Activated CD4-positive, alpha-beta T cell treated with anti-CD3 and anti-CD28 coated beads, Interleukin-2, amount 50 U/mL, for 48 hours (primary cell): ENCODE data around the gene FRMD7.
"Not testable (repeated sequence)": the region's sequence is repeated elsewhere in the genome, so short reads cannot be mapped to it uniquely, and the experiment has no call there.

Experiments
- DNase-seq, 2 experiments: peaks; one replicate each; pipeline ENCODE4 v3.0.0-alpha.2; 2020

The FRMD7 gene, protein sequence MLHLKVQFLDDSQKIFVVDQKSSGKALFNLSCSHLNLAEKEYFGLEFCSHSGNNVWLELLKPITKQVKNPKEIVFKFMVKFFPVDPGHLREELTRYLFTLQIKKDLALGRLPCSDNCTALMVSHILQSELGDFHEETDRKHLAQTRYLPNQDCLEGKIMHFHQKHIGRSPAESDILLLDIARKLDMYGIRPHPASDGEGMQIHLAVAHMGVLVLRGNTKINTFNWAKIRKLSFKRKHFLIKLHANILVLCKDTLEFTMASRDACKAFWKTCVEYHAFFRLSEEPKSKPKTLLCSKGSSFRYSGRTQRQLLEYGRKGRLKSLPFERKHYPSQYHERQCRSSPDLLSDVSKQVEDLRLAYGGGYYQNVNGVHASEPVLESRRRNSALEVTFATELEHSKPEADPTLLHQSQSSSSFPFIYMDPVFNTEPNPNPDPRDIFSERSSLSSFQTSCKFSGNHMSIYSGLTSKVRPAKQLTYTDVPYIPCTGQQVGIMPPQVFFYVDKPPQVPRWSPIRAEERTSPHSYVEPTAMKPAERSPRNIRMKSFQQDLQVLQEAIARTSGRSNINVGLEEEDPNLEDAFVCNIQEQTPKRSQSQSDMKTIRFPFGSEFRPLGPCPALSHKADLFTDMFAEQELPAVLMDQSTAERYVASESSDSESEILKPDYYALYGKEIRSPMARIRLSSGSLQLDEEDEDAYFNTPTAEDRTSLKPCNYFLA

DNA sequence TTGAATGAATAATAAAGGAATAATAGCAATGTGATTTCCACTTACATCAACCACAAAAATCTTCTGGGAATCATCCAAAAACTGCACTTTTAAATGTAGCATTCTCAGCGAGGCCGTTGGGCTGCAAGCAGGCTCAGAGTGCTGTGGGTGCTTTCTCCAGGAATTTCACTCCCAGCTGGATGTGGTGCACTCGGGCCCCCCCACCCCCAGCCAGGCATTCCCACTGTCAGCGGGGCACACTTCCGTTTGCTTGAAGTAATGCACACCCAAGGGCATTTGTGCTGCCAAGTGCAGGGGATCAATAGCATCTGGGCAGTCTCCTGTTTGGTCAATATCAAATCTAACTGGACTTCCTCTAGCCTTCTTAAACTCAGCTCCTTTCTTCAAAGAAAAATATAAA is at the start of gene FRMD7:
FRMD7 (minus strand) TSS at position 278 of the 400 bp plus-strand sequence; CDS start at position 102, 176 bp downstream.
- no peak for DNase-seq

- DNase-seq, result no peak
Measured at GRCh38 chrX:132173647-132174046, 45.8 kb upstream of the FRMD7 start.

GRCh38 chrX:132171881-132172280 is 44.1 kb upstream of the FRMD7 start:
- DNase-seq, result no peak

DNA sequence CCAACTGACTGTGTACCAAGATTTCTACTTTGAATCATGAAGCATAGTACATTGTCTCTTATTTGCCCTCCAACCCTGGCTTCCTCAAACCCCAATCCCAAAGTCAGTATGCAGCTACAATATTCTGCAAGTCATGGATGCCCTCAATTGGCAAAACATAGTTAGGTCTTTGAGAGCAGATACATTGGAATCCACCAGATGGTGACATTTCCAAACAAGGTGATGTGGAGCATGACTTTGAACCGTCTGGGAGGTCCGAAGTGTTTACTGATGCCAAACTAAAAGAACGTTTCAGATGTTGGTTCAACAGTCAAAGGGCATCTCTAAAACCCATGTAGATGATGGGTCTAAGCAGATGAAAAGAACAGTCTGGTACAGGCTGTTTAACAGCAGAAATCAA is 43.7 kb upstream of the FRMD7 start:
- no peak for DNase-seq

DNA sequence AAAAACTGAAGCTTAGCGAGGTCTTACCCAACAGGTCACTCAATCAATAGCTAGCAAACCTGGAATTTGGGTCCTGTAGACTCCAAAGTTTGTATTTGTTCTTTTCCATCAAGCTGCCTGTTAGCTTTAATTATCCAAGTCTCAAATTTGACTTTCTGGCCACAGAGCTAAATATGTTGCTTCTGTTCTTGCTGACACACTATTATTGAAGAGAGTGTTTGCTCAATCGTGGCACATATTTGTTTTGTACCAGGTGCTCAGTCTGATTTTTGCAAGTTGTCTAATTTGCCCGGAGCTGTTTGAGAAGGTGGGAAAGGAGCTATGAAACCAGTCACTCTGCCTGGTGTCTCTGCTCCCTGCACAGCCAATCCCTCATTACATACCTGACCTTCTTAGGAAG is 41.7 kb upstream of the FRMD7 start:
- DNase-seq, result no peak

- DNase-seq, result no peak
Measured at GRCh38 chrX:132165651-132166050, 37.8 kb upstream of the FRMD7 start.

DNA sequence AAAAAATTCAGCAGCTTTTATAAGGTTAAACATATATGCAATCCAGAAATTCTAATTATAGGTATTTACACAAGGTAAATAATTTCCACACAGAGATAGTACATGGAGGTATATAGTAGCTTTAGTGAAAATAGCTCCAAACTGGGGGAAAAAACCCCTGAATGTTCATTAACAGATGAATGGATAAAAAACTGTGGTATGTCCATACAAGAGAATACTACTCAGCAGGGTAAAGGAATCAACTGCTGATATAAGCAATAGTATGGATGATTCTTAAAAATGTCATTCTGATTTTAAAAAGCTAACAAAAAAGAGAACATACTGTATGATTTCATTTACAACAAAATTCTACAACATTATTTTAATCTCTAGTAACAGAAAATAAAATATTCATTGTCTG is 37.2 kb upstream of the FRMD7 start:
- no peak for DNase-seq

DNA sequence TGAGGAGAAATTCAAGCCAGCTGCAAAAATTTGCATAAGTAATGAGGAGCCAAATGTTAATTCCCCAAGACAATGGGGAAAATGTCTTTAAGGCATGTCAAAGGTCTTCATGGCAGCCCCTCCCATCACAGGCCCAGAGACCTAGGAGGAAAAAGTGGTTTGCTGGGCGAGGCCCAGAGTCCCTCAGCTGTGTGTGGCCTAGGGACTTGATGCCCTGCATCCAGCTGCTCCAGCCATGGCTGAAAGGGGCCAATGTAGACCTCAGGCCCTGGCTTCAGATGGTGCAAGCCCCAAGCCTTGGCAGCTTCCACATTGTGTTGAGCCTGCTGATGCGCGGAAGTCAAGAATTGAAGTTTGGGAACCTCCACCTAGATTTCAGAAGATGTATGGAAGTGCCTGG is 35.3 kb upstream of the FRMD7 start:
- not testable (repeated sequence) for DNase-seq

DNA sequence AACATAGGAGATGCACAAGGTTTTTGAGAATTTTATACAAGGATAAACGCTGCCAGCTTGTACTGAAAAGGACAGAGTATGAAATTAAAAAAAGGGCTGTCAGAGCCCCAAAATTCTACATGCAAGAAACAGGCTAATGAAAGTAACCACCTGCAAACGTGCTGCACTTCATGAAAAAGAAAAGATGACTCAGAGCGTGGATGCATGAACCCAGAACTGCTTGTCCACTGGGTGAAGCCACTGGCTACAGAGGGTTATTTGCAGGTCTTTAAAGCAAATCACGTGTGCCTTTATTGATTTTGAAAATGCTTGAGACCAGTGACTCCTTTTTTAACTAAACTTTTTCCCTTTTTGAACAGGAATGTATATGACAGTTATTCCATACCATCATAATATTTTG is 25.3 kb upstream of the FRMD7 start:
- DNase-seq, result no peak

- DNase-seq, result no peak
Measured at GRCh38 chrX:132146456-132146855, 18.6 kb upstream of the FRMD7 start.

GRCh38 chrX:132144061-132144460 is 16.2 kb upstream of the FRMD7 start:
- no peak for DNase-seq

- DNase-seq, result no peak
Measured at GRCh38 chrX:132125906-132126305, 1.9 kb downstream of the FRMD7 start.

- DNase-seq, result no peak
Measured at GRCh38 chrX:132120913-132121312, 6.9 kb downstream of the FRMD7 start.

DNA sequence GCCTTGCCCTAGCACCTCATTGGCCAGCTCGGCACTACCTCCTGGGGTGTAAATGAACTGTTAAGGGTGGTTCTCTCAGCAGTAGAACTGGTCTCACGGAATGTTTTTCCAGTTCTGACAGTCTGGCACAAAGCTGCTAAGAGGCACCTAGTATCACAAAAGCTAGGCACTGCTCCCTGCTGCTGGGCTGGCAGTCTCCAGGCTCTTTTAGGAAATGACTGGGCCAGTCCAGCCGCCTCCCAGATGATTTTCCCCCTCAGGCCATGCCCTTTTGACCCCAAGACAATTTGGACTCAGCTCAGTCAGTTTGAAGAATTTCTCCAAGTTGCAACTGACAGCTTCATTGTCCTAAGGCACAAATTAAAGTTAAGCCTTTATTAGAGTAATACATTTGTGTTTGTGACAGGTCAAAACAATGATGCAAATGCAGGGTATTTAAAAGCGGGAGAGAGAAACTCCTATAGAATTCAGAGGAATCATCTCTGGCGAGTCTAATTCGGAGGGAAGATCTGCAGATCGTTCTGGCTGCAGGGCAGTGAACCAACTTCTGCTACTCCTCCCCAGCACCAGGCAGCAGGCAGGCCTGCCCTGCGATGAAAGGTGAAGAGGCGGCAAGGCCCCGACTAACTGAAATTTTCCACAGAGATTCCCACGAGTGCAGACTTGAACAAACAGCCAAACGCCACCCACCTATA is 7.9 kb downstream of the FRMD7 start:
- DNase-seq, result no peak

DNA sequence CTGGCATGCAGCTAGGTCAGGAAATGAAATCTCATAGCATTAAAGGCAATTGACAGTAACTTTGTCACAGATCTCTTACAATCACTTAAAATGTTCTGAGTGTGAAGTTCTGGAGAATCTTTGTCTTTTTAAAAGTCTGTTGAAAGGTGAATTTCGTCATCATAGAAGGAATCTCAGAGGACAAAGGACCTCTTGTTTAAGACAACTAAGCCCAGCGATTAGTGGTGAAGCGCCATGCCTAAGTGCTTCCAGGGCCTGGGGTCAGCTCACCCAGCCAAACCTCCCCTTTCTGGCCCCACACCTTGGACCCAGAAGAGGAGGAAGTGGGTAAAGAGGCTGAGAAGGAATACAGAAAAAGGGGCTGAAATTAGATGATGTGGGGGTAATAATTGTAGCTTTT is 8.5 kb downstream of the FRMD7 start:
- DNase-seq, result no peak

DNA sequence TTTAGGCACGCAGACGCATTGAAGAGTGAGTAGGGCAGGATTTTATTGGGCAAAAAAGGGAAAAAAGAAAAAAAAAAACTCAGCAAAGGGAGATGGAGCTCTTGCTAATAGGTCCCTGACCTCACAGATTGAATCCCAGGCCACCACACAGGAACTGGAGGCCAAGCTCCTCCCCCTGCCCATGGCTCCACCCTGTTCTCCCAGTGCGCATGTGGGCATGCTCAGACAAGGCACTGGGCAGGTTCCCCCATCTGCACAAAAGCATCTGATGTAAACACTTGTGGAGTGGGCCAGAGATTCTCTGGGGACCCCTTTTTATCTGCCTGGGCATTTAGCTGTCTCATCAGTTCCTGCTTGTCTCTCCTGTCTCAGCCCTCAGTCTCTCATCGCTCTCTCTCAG is 9.5 kb downstream of the FRMD7 start:
- DNase-seq, result no peak

- no peak for DNase-seq
Measured at GRCh38 chrX:132115792-132116191, 12.0 kb downstream of the FRMD7 start.

DNA sequence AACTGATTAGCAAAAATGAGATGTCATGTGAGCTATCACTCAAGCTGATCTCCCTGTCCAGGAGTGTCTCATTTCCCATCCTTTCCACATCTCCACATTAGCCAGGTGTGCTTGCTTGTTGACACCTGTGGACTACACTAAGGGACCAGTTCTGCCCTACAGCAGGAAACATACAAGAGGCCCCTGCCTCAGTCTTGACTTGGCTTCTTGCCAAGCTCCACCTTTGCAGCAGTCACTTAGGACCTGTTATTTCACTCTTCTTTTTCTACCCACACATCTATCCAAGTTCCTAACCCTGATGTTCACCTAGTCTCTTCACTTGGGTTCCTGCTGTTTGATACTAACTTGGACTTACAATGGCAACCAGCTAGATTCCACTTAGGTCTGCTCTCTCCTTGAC is 13.2 kb downstream of the FRMD7 start:
- no peak for DNase-seq

DNA sequence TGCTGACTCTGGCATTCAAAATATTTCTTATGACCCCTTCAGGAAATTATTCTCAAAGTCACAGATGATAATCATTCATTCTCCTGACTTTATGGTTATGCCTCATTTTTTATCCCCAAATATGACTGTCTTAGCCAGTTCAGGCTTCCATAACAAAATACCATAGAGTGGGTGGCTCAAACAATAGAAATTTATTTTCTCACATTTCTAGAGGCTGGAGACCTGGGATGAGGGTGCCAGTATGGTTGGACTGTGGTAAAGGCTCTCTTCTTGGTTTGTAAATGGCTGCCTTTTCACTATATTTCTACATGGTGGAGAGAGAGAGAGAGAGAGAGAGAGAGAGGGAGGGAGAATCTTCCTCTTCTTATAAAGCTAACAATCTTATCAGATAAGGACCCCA is 20.5 kb downstream of the FRMD7 start:
- DNase-seq, result no peak

GRCh38 chrX:132101799-132102198 is 26.0 kb downstream of the FRMD7 start:
- no peak for DNase-seq

- DNase-seq, result no peak
Measured at GRCh38 chrX:132101206-132101605, 26.6 kb downstream of the FRMD7 start.

DNA sequence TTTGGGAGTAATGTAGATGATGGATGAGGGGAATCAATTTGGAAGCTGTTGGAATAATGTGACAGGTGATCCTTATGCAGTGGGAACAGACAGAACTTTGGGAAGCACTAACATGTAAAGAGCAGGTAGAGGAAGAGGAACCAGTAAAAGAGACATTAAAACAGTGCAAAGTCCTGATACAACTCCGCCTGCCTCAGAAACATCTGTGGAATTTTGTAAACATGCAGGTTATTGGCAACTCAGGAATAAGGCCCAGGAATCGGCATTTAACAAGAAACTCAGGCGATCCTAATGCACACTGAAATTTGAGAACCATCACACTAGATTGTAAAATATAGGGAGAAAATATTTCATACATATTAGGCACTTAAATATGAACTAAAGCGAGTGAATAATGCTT is 29.1 kb downstream of the FRMD7 start:
- DNase-seq, result not testable (repeated sequence)

DNA sequence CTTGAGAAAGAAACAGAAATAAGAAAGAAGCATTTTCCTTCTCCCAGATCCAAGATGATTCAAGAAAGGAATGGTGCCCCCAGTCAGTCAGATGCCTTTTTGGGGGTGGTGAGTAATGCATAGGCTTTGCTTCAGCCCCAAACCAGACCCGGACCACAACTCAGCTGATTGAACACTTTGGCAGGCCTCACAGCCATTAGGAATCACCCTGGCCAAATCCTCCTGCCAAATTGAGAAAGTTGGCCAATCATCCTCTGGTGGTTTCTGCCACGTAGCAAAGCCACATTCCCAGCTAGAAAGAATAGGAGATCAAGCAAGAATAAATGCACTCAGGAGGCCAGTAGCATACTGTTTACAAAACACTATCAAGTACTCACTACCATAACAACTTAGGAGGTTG is 33.7 kb downstream of the FRMD7 start:
- DNase-seq, result no peak
